ENCODE data around the gene GNAI1.

Gene GNAI1

DNA sequence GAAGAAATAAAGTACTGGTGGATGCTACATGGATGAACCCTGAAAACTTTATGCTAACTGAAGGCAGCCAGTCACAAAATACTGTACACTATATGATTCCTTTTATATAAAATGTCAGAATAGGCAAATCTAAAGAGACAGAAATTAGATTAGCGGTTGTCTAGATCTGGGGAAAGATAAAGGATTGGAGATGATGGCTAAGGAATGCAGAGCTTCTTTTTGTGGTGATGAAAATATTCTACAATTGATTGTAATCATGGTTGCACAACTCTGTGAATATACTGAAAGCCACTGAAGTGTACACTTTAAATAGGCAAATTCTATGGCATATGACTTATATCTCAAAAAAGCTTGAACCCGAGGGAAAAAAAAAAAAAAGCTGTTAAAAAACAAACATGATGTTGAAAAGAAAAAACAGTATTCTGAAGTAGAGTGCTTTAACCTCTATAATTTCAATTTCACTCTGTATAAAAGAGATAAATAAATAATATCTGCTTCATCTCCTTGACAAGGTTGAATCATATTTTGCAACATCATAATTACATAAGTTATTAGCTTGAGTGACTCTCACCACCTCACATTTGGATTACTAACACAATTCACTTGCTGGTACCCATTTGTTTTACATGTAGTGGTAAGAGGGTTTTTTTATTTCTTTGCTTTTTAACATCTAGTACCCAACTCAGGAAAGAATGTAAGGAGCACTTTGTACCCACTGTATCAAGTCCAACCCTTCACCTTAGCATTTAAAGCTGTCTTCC, 2.8 kb upstream of the GNAI1 start:
- Histone ChIP-seq H3K4me3 (no peak overlapping the region), H3K27ac (no peak overlapping the region)
- no peak for DNase-seq (ENCODE audit: low spot score)
- TF ChIP-seq, protein P1, sequence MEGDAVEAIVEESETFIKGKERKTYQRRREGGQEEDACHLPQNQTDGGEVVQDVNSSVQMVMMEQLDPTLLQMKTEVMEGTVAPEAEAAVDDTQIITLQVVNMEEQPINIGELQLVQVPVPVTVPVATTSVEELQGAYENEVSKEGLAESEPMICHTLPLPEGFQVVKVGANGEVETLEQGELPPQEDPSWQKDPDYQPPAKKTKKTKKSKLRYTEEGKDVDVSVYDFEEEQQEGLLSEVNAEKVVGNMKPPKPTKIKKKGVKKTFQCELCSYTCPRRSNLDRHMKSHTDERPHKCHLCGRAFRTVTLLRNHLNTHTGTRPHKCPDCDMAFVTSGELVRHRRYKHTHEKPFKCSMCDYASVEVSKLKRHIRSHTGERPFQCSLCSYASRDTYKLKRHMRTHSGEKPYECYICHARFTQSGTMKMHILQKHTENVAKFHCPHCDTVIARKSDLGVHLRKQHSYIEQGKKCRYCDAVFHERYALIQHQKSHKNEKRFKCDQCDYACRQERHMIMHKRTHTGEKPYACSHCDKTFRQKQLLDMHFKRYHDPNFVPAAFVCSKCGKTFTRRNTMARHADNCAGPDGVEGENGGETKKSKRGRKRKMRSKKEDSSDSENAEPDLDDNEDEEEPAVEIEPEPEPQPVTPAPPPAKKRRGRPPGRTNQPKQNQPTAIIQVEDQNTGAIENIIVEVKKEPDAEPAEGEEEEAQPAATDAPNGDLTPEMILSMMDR (IDR thresholded peaks at IDR 0.05) = no peak

DNA sequence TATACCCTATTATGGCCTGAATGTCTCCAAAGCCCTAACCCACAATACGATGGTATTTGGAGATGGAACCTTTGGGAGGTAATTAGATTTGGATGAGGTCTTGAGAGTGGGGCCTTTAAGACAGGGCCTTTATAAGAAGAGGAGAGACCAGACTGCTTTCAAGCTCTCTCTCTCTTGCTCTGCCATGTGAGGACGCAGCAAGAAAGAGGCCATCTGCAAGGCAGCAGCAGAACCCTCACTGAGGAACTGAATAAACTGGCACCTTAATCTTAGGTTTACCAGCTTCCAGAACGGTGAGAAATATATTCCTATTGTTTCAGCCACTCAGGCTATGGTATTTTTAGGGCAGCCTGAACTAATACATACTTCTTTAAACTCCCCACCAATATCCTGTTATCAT, 2.0 kb upstream of the GNAI1 start:
- TF ChIP-seq, protein P1 (IDR thresholded peaks at IDR 0.05) = no peak
- Histone ChIP-seq H3K27ac (no peak overlapping the region), H3K4me3 (no peak overlapping the region)
- no peak for DNase-seq (ENCODE audit: low spot score)

DNA sequence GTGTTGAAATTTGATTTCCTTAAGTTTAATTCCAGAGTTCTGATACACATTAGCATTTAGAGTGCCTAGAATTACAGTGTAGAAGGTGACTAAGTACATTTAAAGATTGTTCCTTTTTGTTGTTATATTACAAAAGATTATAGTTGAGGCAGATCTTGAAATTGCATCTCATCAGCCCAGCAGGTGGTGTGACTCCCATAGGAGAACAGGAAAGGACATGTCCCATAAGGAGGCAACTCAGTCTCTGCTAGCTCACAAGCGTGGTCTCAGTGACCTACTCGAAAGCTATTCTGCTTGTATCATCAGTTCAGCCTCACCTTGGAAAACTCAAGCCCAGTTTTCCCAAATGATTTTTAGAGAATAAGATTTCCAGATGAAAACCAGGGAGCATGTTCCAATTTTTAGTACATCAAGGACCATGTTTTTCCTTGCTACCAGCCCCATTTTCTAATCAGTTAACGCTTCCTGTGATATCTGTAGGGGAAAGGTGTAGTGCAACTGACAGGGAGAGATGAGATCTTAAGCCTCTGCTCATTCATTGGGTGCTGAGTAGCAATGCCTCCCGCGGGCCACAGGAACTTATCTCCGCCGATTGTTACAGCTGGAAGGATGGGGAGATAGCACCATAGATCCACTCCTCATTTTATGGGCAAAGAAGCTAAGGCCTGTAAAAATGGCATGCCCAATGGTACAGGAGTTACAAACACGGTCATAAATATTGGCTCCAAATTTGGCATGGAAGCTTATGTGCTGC, 1.1 kb upstream of the GNAI1 start:
- TF ChIP-seq, protein P1 (IDR thresholded peaks at IDR 0.05) = no peak
- no peak overlapping the region for H3K4me3 ChIP-seq

DNA sequence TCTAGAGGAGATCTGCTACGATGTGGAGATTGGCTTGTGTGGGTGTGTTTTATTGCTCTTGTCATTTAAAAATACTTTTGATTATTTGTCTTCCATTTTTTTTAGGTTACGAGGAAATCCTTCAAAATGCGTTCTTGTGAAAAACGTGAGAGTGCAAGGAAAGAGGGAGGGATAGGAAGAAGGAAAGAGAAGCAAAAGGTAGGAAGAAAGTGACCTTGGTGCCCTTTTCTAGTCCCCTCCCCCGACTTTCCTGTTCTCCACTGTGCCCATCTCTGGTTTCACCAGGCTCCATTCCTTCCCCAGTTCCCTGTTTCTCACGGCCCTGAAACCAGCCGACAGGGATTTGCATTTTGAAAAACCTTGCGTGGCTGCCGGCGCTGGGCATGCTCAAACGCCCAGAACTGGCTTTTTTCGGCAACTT, 506 bp upstream of the GNAI1 start:
- TF ChIP-seq, protein P1 (IDR thresholded peaks at IDR 0.05) = no peak
- Histone ChIP-seq H3K27ac (peak overlapping the region; percentile 92 to 95), H3K4me3 (peak overlapping the region; percentile 93)
- no peak for DNase-seq (ENCODE audit: low spot score)

More for the DNA sequence above, 1.1 kb upstream of the GNAI1 start:
- no peak for DNase-seq (ENCODE audit: low spot score)
- H3K27ac ChIP-seq = peak overlapping the region in 1 of 2 donors; percentile 95

DNA sequence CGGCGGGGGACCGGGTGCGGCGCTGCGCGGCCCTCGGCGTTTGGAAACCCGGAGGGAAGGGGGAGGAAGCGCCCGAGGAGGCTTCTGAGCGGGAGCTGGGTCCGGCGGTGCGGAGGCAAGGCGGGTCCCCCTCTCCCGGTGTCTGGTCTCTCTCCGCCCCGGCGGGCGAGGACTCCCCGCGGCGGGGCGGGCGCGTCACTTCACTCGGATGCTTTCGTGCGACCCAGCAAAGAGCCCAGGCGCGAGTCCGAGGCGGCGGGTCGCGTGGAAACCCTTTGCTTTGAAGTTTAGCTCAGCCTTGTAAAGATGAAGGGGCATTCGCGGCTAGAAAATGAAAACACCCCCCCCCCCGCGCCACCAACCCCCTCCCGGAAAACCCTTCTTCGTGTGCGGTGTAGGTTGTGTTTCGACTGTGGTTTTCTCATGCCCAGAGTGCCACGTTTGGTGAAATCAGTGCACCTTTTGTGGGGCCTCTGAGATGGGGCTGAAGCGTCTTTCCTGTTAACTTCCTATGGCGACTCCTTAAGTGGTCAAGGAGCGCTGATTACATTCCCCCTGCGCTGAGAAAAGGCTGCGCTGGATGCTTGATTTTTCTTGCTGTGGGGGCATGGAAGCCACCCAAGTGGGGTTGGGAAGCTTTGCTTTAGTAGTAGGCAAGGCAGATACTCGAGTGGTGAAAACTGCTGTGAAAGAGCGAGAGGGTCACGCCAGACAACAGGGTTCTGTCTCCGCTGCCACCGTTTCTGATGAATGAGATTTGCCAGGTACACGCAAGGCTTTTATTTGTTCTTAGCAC, 876 bp downstream of the GNAI1 start:
- peak overlapping the region; percentile 92 to 95 for H3K27ac ChIP-seq
- no peak for DNase-seq (ENCODE audit: low spot score)
- peak overlapping the region; percentile 93 for H3K4me3 ChIP-seq
- TF ChIP-seq, protein P1 (IDR thresholded peaks at IDR 0.05) = no peak

DNA sequence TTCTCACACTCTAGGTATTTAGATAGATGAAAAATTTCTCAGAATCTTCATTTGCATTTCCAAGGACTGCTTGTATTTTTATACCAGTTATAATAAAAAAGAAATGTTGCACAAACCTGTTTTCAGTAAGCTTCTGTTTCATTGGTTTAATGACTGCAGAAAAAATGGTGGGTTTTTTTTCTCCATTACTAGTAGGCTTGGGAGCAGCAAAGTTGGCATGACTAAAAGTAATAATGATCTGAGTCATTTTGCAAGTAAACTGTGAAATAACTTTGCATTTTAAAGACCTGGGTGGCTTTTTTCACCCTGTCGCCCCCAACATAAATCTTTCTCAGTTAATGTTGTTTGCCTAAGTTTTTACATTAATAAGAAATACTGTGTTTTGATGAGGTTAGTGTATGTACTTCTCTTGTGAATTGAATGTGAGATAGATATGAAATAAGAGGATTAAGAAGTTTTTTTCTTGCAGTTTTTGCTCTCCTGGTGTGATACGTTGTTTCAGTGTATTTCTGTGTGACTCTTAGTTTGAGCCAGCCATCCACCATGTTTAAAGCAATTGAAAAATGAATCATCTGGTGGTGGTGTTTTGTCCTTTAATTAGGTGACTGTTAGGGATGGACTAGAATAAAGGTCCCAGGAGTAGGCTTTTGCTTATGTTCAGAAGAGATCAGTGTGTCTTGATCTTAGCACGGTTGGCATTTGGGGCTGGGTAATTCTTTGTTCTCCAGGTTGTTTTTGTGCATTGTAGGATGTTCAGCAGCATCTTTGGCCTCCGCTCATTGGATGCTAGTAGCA, 1.8 kb downstream of the GNAI1 start:
- TF ChIP-seq, protein P1 (IDR thresholded peaks at IDR 0.05) = no peak
- no peak for DNase-seq (ENCODE audit: low spot score)
- H3K4me3 ChIP-seq = peak overlapping the region; percentile 93
- H3K27ac ChIP-seq = no peak overlapping the region
